NCI-H82 (cell line): ENCODE data around the gene WDR19.
A peak's percentile ranks its signal among the peaks of the same experiment; 100 is the strongest.

Experiments
- DNase-seq: peaks from one replicate; lab custom pipeline; 2025; lab: John Stamatoyannopoulos, UW

Gene WDR19

GRCh38 chr4:39303871-39304270 lies 121.5 kb downstream of the WDR19 start:
- no peak for DNase-seq

GRCh38 chr4:39304651-39305050 lies 122.3 kb downstream of the WDR19 start:
- DNase-seq, result no peak

- DNase-seq, result no peak
Observed at GRCh38 chr4:39305912-39306677, 123.8 kb downstream of the WDR19 start.

- peak; percentile 9 for DNase-seq
Observed at GRCh38 chr4:39308611-39309010, 126.3 kb downstream of the WDR19 start.

GRCh38 chr4:39312816-39313215 lies 130.5 kb downstream of the WDR19 start:
- no peak for DNase-seq

- DNase-seq, result no peak
Observed at GRCh38 chr4:39319676-39320075, 137.3 kb downstream of the WDR19 start.

GRCh38 chr4:39320381-39321115 lies 138.2 kb downstream of the WDR19 start:
- DNase-seq, result no peak

DNA sequence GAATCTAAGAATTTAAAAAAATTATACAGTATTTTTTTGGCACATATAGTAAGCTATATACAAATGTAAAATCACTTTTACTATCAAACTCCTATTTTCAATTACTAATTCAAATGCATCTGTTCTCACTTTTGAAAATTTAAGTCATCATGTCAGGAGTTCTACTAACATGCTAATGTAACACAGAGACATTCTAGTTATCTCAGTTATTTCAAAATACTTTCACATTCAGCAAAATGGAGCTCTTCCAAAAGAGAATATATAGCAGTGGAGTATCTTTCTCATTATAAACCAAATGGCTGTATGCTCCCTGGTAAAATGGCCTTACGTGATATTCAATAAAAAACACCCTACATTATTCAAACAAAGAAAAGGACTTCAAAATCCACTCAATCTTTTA lies 141.5 kb downstream of the WDR19 start:
- no peak for DNase-seq

- no peak for DNase-seq
Observed at GRCh38 chr4:39324446-39324845, 142.1 kb downstream of the WDR19 start.

DNA sequence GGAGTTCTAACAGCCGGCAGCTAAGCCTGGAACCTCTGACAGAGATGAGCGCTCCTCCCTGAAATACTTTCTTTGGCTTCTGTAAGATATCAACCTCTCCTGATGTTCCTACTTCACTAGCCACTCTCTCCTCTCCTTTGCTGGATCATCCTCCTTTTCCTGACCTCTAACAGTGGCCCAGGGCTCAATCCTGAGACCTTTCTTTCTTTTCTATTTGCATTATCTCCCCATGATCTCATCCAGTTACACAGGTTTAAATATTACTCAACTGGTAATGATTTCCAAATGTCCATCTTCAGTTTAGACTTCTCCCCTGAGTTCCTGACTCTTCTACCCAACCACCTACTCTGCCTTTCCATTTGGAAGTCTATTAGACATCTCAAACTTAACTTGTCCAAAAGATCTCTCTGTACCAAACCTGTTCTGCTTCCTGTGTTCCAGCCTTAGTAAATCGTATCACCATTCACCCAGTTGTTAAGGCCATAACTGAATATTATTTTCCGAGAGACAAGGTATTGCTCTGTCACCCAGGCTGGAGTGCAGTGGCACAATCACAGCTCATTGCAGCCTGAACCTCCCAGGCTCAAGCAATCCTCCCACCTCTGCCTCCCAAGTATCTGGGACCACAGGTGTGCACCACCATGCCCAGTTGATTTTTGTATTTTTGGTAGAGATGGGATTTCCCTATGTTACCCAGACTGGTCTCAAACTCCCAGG lies 142.7 kb downstream of the WDR19 start:
- DNase-seq, result no peak

GRCh38 chr4:39326468-39326977 lies 144.2 kb downstream of the WDR19 start:
- no peak for DNase-seq

GRCh38 chr4:39330353-39330752 lies 148.0 kb downstream of the WDR19 start:
- DNase-seq, result no peak

- no peak for DNase-seq
Observed at GRCh38 chr4:39331191-39331590, 148.9 kb downstream of the WDR19 start.
